SJSA1 (cell line): ENCODE data around the gene ST6GALNAC3. TPM values are rescaled to one million over a fixed set of nuclear protein-coding genes. Genes with fewer than 3 reads are reported as not detected.

Experiments
- DNase-seq, 2 experiments: peaks; one replicate each; pipeline ENCODE4 v3.0.0-alpha.2; 2015 to 2020; ENCODE audit warnings: low spot score in 2 of 2, low read depth in 1 of 2
- H3K27ac ChIP-seq: fragments of 250-450 bp; sonication (Bioruptor Pico); 2 replicates; pipeline ENCODE4 v1.5.1; 2020; ENCODE audit warnings: mild to moderate bottlenecking, moderate library complexity
- H3K27me3 ChIP-seq: fragments of 250-450 bp; sonication (Bioruptor Pico); replicated peaks from 2 replicates; pipeline ENCODE4 v1.5.1; 2020; ENCODE audit warnings: mild to moderate bottlenecking, moderate library complexity
- H3K36me3 ChIP-seq: fragments of 250-450 bp; sonication (Bioruptor Pico); 2 replicates; pipeline ENCODE4 v1.5.1; 2020; ENCODE audit warnings: mild to moderate bottlenecking
- H3K4me1 ChIP-seq: fragments of 250-450 bp; sonication (Bioruptor Pico); replicated peaks from 2 replicates; pipeline ENCODE4 v1.6.1; 2021; ENCODE audit warnings: mild to moderate bottlenecking
- H3K4me3 ChIP-seq: fragments of 250-450 bp; sonication (Bioruptor Pico); 2 replicates; pipeline ENCODE4 v1.5.1; 2020; ENCODE audit warnings: mild to moderate bottlenecking
- H3K9me3 ChIP-seq: fragments of 250-450 bp; sonication (Bioruptor Pico); replicated peaks from 2 replicates; pipeline ENCODE4 v1.5.1; 2020; ENCODE audit warnings: mild to moderate bottlenecking
- total RNA-seq: library from RNA; depleted of rRNA; stranded (reverse); fragments of >200 nt; shearing (Covaris generic); gene quantifications from 2 replicates; pipeline ENCODE4 v1.2.3, GENCODE V29; 2014

ST6GALNAC3 gene
- total RNA-seq, 1 experiment from 2014 or later: 5.1 TPM

DNA sequence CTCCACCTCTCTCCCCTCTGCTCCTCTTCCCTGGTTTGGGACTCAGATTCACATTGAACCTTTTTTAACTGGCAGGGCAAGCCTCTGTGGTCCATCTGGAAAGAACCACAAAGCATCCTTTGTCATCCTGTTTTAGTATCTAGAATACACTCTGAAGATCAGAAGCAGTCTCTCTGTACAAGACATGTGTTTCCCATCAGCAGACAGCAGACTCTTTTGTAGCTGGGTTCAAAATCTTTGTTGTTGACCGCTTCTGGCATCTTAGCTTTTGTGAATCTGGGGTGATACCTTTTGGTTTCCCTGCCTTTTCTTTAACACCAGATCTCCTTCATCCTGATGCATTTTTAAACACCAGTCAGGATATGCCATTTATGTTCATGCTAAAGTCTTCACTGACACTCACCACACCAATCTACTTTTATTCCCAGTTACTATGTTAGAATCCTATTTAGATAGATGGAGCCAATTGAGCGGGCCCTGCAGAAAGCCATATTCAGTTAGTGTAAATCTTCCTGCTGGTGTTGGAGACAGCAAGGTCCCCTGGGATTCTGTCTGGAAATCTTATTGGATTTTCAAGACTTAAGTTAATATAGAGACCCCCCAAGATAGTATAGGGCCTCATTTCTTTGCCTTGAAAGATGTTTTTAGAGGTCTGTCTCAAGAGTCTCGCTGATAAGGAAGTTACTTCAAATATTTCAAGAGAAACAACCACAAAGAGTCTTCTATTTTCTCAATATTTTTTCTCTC, 51.1 kb downstream of the ST6GALNAC3 start:
- no peaks in the 10 kb centered on the region for H3K9me3 ChIP-seq
- no peak overlapping the region for H3K27ac ChIP-seq
- no peak overlapping the region for H3K4me3 ChIP-seq
- DNase-seq: no peak
- H3K36me3 ChIP-seq: no peaks in the 10 kb centered on the region
- H3K27me3 ChIP-seq: no peaks in the 10 kb centered on the region
- H3K4me1 ChIP-seq: no peaks in the 10 kb centered on the region

DNA sequence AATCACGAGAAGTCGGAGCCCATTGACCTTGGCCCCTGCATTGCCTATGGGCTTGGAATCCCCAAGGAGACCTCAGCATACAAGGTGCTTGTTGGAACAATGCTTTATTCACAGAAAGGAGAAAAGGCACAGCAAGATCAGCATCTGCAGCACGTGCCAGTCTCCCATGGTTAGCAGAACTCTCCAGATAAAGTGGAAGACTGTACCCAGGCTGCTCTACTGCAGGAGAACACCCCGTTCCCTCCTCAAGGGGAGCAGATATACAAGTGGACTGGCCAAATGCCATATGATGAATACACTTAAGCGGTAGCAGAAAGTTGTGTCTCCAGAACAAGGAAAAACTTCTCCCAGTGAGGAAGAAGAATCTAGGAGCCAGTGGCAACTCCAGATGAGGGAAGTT, 53.5 kb downstream of the ST6GALNAC3 start:
- H3K9me3 ChIP-seq: no peaks in the 10 kb centered on the region
- no peak overlapping the region for H3K27ac ChIP-seq
- no peak overlapping the region for H3K4me3 ChIP-seq
- no peaks in the 10 kb centered on the region for H3K4me1 ChIP-seq
- H3K27me3 ChIP-seq: no peaks in the 10 kb centered on the region
- no peak for DNase-seq
- no peaks in the 10 kb centered on the region for H3K36me3 ChIP-seq

DNA sequence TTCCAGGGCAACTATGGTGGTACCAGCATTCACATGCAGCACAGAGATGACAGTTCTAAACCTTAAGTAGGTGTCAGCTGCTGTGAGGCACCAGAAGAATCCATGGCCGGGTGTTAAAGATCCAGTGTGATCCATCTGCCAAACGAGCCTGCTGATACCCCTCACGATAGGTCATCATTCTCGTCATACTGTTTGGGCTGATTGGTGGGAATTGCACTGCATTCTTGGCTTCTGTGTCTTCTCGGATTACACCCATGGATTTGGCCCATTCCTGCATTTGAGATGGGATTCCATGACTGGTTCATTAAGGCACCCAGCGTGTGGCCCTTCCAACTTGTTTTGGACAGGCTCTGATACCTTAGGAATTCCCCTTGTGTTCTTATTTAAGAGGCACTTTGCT, 55.2 kb downstream of the ST6GALNAC3 start:
- DNase-seq: no peak
- H3K4me1 ChIP-seq: no peaks in the 10 kb centered on the region
- no peaks in the 10 kb centered on the region for H3K27me3 ChIP-seq
- no peaks in the 10 kb centered on the region for H3K36me3 ChIP-seq
- no peaks in the 10 kb centered on the region for H3K9me3 ChIP-seq
- no peak overlapping the region for H3K27ac ChIP-seq
- no peak overlapping the region for H3K4me3 ChIP-seq

DNA sequence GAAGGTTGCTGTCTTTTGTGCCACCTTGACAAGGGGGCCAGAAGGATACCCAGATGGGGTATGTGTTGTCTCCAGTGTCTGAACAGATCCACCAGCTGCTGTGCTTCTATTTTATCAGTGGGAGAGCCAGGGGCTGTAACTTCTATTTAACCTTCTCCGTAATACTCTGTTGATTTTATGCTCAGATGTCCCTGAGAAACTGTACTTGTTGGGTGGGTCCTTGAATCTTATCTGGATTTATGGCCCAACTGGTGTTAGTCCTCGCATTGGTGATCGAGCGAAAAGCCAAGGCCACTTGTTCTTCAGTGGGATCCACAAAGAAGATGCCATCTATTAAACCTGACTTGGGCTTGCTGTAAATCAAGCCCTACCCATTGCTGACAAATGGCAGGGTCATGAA, 56.4 kb downstream of the ST6GALNAC3 start:
- Histone ChIP-seq H3K36me3 (no peaks in the 10 kb centered on the region), H3K27me3 (no peaks in the 10 kb centered on the region), H3K9me3 (no peaks in the 10 kb centered on the region), H3K27ac (no peak overlapping the region), H3K4me1 (no peaks in the 10 kb centered on the region), H3K4me3 (no peak overlapping the region)
- DNase-seq: no peak

DNA sequence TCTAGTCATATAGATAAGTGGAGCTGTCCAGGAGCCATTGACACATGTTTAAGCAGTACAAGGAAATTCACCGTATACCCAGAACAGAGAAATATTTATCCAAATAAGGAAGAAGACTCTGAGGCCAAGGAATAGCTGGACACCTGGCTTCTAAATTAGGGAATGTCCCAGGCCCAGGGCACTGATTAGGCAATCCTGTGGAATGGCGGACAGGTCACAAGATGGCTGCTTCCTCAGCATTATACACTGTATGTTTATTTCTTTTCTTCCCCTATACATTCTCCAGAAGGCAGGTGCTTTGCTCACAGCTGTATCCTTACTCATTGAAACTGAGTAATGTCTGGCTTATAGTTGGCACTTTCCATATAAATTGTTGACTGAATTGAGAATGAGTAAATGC, 59.4 kb downstream of the ST6GALNAC3 start:
- Histone ChIP-seq H3K27ac (no peak overlapping the region), H3K27me3 (no peaks in the 10 kb centered on the region), H3K4me1 (no peaks in the 10 kb centered on the region), H3K4me3 (no peak overlapping the region), H3K36me3 (no peaks in the 10 kb centered on the region), H3K9me3 (no peaks in the 10 kb centered on the region)
- DNase-seq: no peak

DNA sequence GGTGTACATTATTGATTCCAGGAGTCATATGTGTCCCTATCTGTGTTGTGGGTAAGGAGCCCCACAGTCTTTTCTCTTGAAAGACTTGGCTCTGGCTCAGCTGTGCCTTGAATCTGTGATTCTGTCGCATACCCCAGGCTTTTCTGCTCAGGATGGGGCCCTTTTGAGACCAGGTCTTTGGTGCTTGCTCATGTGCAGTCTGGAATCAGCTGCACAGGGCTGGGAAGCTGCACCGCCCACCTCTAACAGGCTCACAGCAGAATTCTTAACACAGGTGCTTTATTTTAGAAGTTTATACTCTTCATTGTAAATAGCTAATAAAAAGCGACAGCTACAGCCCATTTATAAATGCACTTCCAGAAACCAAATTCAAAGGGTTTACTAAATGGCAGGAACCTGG, 61.3 kb downstream of the ST6GALNAC3 start:
- Histone ChIP-seq H3K9me3 (no peaks in the 10 kb centered on the region), H3K4me3 (no peak overlapping the region), H3K36me3 (no peaks in the 10 kb centered on the region), H3K4me1 (no peaks in the 10 kb centered on the region), H3K27ac (no peak overlapping the region), H3K27me3 (no peaks in the 10 kb centered on the region)
- DNase-seq: no peak

DNA sequence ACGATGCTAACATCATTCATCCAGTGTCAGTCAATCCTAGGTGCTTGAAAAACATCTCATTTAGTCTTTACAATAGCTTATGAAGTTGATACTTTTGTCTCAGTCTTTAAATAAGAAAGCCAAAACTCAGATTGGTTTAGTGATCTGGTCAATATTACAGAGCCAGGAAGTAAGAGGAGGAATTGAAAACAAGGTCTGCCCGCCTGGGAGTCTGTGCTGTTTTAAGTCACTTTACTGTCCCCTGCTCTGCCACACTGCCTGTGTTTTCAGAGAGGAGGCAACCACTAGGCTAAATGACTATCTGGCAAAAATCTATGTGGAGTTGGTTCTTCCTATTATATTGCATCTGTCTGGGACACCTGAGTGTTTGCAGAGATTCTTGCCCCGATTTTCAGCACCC, 62.3 kb downstream of the ST6GALNAC3 start:
- no peak overlapping the region for H3K27ac ChIP-seq
- no peaks in the 10 kb centered on the region for H3K36me3 ChIP-seq
- no peak overlapping the region for H3K4me3 ChIP-seq
- H3K27me3 ChIP-seq: no peaks in the 10 kb centered on the region
- no peaks in the 10 kb centered on the region for H3K9me3 ChIP-seq
- H3K4me1 ChIP-seq: no peaks in the 10 kb centered on the region
- DNase-seq: no peak

DNA sequence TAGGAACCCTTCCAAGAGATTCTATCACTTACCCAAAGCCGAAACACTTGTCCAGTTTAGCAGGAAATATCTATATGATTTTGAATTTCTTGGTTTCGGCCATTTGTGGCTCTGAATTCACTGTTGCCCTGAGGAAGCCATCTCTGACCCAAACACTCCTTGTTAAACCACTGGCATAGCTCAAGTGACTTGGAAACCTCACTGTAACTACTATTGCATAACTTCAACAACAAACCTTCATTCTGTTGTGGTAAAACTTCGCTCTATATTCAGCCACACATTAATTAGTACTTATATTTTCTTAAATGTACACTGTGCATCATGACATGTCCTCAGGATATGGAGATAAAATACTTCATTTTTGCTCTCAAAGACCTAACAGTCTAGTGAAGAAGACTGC, 63.2 kb downstream of the ST6GALNAC3 start:
- Histone ChIP-seq H3K36me3 (no peaks in the 10 kb centered on the region), H3K27ac (no peak overlapping the region), H3K9me3 (no peaks in the 10 kb centered on the region), H3K27me3 (no peaks in the 10 kb centered on the region), H3K4me1 (no peaks in the 10 kb centered on the region), H3K4me3 (no peak overlapping the region)
- DNase-seq: no peak

DNA sequence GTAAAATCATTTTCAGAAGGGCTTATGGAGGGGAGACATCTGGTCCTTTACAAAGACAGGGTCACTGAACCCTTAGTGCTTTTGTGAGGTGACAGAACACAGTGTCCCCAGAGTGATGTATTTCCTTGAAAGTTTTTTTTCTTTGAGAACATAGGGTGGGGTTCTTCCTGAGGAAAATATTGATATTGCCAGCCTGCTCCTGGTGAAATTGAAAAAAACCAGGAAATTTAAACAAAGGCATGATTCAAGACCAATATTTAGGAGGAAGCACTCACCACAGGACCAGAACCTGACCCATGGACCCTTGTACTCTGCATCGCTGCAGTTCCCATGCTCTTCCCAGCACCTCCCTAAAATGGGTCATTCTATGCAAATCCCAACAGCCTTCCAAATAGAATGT, 63.7 kb downstream of the ST6GALNAC3 start:
- Histone ChIP-seq H3K27ac (no peak overlapping the region), H3K4me1 (no peaks in the 10 kb centered on the region), H3K4me3 (no peak overlapping the region), H3K27me3 (no peaks in the 10 kb centered on the region), H3K9me3 (no peaks in the 10 kb centered on the region), H3K36me3 (no peaks in the 10 kb centered on the region)
- DNase-seq: no peak

DNA sequence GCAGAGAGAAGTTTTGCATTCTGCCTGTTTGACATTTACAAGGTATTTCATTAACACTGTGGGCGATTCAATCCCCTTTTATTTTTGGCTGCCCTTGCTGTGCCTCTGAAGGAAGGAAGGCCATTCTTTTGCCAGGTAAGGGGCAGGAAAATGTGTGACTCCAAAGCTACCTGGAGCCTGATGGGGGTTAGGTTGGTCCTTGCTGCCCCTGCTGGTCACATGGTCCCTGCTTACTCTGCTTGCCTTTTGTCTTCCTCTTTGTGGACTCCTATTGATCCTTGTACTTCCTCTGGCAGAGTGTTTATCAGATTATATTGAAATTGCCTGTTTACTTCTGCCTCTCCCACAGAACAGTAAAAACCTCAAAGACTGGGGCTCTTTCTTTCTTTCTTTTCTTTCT, 65.7 kb downstream of the ST6GALNAC3 start:
- no peaks in the 10 kb centered on the region for H3K36me3 ChIP-seq
- no peak overlapping the region for H3K4me3 ChIP-seq
- no peak overlapping the region for H3K27ac ChIP-seq
- no peaks in the 10 kb centered on the region for H3K9me3 ChIP-seq
- no peak for DNase-seq
- no peaks in the 10 kb centered on the region for H3K27me3 ChIP-seq
- H3K4me1 ChIP-seq: no peaks in the 10 kb centered on the region

DNA sequence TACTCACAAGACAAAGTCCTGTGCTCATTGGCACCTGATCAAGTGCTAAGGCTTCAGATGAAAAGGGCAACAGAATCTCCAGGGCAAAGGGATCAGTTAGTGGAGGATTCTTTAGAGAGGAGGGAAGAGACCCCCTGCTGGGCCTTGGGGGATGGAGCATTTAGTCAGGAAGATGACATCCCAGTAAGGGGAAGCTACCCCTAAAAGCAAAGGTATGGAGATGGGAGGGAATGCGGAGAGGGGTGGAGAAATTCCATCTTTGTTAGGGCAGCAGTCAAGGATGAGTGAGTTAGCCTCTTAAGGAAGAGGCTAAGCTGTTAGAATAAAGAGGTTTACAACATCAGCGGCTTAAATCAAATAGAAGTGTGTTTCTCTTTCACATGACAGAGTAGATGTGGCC, 67.4 kb downstream of the ST6GALNAC3 start:
- Histone ChIP-seq H3K36me3 (no peaks in the 10 kb centered on the region), H3K27me3 (no peaks in the 10 kb centered on the region), H3K4me3 (no peak overlapping the region), H3K4me1 (no peaks in the 10 kb centered on the region), H3K9me3 (no peaks in the 10 kb centered on the region), H3K27ac (no peak overlapping the region)
- no peak for DNase-seq

DNA sequence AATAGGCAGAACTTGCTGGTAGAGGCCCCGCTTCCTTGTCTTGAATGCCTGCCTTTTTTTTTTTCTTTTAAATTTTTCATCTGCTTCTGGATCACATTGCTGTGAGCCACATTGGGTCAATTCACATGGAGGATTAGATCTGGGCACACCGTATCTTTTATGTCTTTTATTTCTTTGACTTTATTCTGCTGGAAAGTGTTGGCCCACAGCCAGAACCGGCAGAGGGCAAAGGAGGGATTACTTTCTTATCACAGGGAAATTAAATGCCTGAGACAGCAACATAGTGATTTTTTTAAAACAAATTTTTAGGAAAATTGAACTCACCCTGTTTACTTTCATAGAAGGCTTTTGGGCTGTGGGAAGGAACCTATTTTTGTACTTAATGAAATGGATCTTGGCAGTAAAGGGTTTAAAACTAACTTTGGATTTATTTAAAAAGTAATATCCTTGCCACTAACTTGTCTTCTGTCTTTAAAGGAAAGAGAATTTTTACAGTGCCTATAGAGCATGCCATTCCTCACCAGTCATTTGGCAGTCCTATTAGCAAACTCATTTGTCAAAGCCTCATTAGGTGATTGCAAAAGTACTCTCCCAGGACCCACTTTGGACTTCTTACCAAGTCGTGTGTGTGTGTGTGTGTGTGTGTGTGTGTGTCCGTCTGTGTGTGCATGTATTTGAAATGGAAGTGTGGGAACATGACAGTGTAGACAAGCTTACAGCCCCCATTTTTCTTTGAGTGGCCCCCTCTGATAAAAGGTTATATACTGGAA, 68.4 kb downstream of the ST6GALNAC3 start:
- Histone ChIP-seq H3K27me3 (no peaks in the 10 kb centered on the region), H3K4me3 (no peak overlapping the region), H3K4me1 (no peaks in the 10 kb centered on the region), H3K27ac (no peak overlapping the region), H3K9me3 (no peaks in the 10 kb centered on the region), H3K36me3 (no peaks in the 10 kb centered on the region)
- no peak for DNase-seq

DNA sequence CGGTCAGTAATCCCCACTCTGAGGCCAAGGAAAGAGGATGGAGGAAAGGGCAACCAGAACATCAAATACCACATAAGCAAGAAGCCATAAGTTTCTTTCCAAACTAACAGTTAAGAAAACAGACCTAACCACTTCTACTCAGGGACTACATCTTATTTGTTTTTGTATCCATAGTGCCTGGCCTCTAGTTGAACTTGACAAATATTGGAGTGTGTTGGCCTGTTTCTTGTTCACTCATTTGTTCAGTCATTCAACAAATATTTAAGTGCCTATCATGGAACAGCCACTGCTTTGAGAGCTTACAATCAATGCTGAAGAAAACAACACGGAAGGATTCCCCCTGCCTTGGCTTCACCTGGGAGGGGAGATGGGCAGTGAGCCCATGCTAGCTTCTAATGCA, 69.7 kb downstream of the ST6GALNAC3 start:
- no peaks in the 10 kb centered on the region for H3K36me3 ChIP-seq
- H3K27ac ChIP-seq: no peak overlapping the region
- H3K9me3 ChIP-seq: no peaks in the 10 kb centered on the region
- no peaks in the 10 kb centered on the region for H3K27me3 ChIP-seq
- no peaks in the 10 kb centered on the region for H3K4me1 ChIP-seq
- H3K4me3 ChIP-seq: no peak overlapping the region
- DNase-seq: no peak

DNA sequence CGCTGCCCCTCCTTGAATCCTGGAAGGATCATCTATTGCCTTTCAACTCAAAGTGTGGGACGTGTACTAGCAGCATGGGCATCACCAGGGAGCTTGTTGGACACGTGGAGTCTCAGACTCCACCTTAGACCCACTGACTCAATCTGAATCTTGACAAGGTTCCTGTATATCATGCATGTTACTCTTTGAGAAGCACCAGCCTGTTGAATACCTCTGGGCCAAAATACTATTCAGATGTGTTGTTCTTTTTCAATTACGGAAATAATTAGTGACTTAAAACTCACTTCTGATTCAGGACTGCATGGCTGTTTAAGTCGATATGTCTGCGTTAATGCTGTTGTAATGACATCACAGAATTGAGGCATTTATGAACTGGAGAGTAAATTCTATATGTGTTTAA, 70.8 kb downstream of the ST6GALNAC3 start:
- no peaks in the 10 kb centered on the region for H3K27me3 ChIP-seq

More for the DNA sequence above, 70.8 kb downstream of the ST6GALNAC3 start:
- Histone ChIP-seq H3K36me3 (no peaks in the 10 kb centered on the region), H3K4me3 (no peak overlapping the region), H3K9me3 (no peaks in the 10 kb centered on the region), H3K4me1 (no peaks in the 10 kb centered on the region), H3K27ac (no peak overlapping the region)
- DNase-seq: no peak
